ENCODE measurements around the gene DOCK9.

Gene DOCK9

GRCh38 chr13:98853771-98854221 is 124.1 kb downstream of the DOCK9 start:
- no peak for DNase-seq (ENCODE audit: low read depth, low spot score)

DNA sequence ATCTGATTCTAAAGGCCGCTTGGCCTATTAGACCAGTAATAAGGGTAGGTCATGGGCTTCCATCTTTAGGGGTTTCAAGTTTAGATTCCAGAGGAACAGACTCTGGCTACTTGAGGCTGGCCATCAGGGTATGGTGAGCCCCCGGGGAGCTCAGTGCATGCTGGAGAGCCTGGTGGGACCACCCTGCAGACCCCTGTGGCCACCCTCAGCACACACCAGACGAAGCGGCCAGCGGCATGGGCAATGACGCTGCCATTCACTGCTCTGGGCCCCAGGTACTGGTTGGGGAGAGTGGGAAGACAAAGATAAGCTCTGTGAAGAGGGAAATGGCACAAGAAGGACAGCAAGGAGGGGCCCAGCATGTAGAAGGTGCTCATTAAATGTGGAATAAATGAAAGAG is 126.6 kb downstream of the DOCK9 start:
- no peak for DNase-seq (ENCODE audit: low read depth, low spot score)

DNA sequence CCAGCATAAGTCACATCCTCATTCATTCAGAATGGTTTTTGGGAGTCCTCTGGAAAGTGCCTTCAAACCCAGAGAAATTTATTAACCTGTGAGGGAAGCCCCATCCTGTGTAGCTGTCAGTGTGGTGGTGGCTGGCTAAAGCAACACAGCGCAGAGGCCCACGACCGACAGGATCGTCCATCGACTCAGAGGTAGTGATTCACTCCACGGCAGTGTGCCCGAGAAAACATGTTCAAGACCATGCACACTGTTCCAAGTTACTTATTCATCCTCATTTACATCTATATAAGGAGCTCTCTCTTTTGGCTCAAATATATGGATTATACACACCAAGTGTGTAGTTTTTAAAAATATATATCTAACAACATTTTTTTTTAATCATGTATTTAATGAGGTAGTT is 129.1 kb downstream of the DOCK9 start:
- DNase-seq (ENCODE audit: low read depth, low spot score), result no peak

GRCh38 chr13:98847780-98848179 is 130.1 kb downstream of the DOCK9 start:
- no peak for DNase-seq (ENCODE audit: low read depth, low spot score)

DNA sequence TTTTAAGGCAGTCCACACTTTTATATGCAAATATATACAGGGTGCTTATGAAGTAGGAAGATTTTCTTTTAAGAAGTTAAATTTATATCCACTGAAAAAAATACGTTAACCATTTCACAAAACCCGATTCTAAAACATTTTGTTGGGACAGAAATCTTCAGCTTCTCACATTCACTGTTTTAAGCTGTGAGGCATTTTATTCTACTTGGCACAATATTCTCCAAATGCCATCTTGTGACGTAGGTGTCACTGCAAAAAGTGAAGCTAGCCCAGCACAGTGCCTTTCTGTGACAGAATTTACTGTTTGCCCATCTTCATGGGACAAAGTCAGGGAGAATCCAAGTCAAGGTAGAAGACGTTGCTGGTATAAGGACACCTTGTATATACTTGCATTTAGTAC is 130.9 kb downstream of the DOCK9 start:
- DNase-seq (ENCODE audit: low read depth, low spot score), result no peak

GRCh38 chr13:98846521-98846920 is 131.3 kb downstream of the DOCK9 start:
- DNase-seq (ENCODE audit: low read depth, low spot score), result no peak

DNA sequence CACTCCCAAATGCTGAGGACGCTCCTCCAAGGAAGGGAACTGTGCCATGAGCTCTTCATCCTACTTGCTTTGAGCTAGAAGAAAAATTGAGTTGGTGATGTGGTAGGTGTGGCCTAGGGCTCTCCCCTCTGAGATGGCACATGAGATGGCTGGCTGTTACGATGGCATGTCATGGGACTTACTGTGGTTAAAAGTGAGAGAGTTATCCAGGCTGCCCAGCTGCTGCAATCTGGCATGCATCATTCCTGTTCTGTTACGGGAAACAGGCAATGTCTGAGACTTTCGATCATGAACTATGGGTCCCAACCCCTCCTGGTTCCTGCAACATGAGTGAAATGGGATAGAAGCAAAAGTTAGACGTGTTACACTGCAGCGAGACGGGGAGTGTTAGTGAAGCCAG is 132.1 kb downstream of the DOCK9 start:
- no peak for DNase-seq (ENCODE audit: low read depth, low spot score)

DNA sequence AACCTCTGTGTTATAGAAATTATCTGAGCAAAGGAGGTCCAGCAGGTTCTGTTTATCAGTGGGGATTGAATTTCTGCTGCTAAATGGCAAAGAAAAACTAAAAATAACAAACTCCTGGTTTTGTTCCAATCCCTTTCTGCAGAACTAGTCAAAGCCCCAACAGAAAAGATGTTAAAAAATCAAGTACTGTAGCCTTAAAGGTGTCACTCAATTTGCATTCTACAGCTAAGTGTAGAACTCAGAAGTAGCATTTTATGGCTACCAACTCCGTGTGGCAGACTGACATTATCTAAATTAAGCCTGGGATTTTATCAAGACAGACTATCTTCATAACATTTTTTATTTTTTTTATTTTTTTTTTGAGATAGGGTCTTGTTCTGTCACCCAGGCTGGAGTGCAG is 133.8 kb downstream of the DOCK9 start:
- DNase-seq (ENCODE audit: low read depth, low spot score), result no peak

- DNase-seq (ENCODE audit: low read depth, low spot score), result no peak
These were observed 134.4 kb downstream of the DOCK9 start for GRCh38 chr13:98843482-98843877.

GRCh38 chr13:98842858-98843481 is 134.9 kb downstream of the DOCK9 start:
- DNase-seq (ENCODE audit: low read depth, low spot score), result peak; percentile 26

DNA sequence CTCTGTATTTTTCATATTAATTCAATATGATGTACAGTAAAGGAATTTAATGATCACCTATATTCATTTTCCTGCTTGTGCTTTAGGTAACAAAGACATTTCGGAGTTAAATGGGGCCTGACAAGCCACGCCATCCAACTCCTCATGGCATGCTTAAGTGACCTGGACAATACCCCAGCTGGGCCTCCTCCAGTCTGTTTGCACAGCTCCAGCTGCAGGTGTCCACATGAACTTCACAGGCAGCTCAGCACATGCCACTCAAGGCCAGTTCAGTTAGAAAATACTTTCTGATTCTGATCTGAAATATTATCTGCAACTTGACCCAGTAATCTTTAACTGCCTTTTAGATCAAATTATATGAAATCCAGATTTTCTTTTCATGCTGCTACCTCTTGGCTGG is 135.8 kb downstream of the DOCK9 start:
- DNase-seq (ENCODE audit: low read depth, low spot score), result no peak

GRCh38 chr13:98839856-98840769 is 137.8 kb downstream of the DOCK9 start:
- peak; percentile 79 for DNase-seq (ENCODE audit: low read depth, low spot score)

- DNase-seq (ENCODE audit: low read depth, low spot score), result no peak
These were observed 139.1 kb downstream of the DOCK9 start for GRCh38 chr13:98838776-98839175.

- DNase-seq (ENCODE audit: low read depth, low spot score), result no peak
These were observed 140.0 kb downstream of the DOCK9 start for GRCh38 chr13:98837896-98838295.

GRCh38 chr13:98835156-98835555 is 142.7 kb downstream of the DOCK9 start:
- no peak for DNase-seq (ENCODE audit: low read depth, low spot score)

GRCh38 chr13:98834254-98834960 is 143.5 kb downstream of the DOCK9 start:
- no peak for DNase-seq (ENCODE audit: low read depth, low spot score)

- DNase-seq (ENCODE audit: low read depth, low spot score), result no peak
These were observed 146.6 kb downstream of the DOCK9 start for GRCh38 chr13:98831236-98831635.

- DNase-seq (ENCODE audit: low read depth, low spot score), result no peak
These were observed 148.3 kb downstream of the DOCK9 start for GRCh38 chr13:98829541-98829940.

DNA sequence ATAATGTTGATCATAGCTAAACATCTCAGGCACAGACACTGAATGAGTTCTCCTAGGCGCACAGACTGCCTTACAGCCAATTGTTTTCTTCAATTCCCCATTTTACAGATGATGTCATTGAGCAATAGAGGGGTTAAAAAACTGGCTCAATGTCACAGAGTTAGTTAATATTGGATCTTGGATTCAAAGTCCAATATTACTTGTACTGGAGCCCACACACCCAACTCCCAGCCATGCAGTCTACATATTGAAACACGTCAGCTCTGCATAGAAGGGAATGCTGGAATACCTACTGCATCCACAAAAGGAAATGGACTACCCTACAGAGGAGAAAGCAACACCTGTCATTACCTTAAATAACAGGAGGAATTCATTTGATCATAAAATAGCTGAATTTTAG is 149.2 kb downstream of the DOCK9 start:
- DNase-seq (ENCODE audit: low read depth, low spot score), result no peak

GRCh38 chr13:98827449-98827848 is 150.4 kb downstream of the DOCK9 start:
- no peak for DNase-seq (ENCODE audit: low read depth, low spot score)

GRCh38 chr13:98826146-98826545 is 151.7 kb downstream of the DOCK9 start:
- no peak for DNase-seq (ENCODE audit: low read depth, low spot score)

DNA sequence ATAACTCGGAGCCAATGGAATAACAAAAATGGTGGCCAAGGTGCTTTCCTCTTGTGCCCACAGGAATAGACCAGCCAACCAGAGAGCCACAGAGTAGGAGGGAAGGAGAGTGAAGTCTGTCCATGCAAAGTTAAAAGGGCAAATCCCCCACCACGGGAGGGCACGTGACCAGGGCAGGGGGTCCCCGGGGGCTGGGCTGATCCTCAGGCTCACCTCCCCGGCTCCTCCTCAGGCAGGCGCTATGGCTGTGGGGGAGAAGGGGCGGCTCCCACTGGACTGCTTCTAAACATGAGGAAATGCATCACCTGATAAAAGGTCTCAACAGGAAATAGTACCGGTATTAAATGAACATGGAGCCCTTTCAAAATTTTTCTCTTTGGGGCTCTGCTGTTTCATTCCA is 152.2 kb downstream of the DOCK9 start:
- DNase-seq (ENCODE audit: low read depth, low spot score), result no peak
